ENCODE measurements around the gene GATA1.
"Not testable (repeated sequence)": the region's sequence is repeated elsewhere in the genome, so short reads cannot be mapped to it uniquely, and the experiment has no call there.

The GATA1 gene

DNA sequence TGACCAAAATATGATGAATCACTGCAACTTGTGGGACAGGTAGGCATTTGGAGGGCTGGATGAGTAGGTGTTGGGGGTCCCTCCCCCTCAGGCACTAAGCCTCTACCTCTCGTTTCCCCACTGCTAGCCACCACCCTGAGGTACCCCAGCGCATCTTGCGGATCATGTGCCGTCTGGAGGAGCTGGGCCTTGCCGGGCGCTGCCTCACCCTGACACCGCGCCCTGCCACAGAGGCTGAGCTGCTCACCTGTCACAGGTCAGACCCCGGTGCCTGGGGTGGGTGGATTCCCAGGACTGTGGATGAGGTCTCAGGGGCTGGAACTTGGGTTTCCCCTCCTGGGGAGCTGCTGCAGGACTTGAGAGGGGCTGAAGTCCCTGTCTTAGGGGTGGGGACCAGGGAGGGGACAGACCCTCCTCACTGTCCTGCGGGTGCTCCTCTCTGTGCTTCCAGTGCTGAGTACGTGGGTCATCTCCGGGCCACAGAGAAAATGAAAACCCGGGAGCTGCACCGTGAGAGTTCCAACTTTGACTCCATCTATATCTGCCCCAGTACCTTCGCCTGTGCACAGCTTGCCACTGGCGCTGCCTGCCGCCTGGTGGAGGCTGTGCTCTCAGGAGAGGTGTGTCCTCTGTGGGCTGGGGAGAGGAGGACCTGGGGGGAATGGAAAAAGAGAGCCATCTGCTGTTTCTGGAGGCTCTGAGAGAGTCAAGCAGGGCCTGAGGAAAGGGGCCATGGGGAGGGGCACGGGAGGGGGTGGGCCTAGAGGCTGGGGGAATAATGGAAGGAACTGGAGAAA lies 29.8 kb downstream of the GATA1 start:
- no peak for DNase-seq

GRCh38 chrX:48818098-48818497 lies 31.7 kb downstream of the GATA1 start:
- no peak for DNase-seq

DNA sequence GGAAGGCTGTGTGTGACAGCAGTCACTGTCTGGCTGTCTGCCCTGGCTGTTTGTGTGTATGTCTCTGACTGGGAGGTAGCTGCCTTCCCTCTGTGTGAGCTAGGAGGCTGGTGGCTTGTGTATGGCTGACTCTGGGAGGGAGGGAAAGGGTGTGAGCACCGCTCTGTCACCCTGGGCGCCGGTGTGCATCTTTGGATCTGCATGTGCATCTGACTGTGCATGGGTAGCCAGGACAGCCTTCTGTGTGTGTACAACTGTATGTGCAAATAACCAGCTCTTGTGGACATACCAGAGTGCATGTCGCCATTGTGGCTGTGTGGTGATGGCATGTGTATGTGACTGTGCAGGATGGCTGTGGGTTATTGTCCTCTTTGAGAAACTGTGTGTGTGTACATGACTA lies 32.5 kb downstream of the GATA1 start:
- DNase-seq = no peak

- not testable (repeated sequence) for DNase-seq
Observed at GRCh38 chrX:48819394-48819793, 33.0 kb downstream of the GATA1 start.

- no peak for DNase-seq
Observed at GRCh38 chrX:48823053-48823452, 36.7 kb downstream of the GATA1 start.

GRCh38 chrX:48824066-48824465 lies 37.7 kb downstream of the GATA1 start:
- DNase-seq = no peak

GRCh38 chrX:48826135-48826875 lies 39.9 kb downstream of the GATA1 start, which contains the start of gene ERAS:
Gene ERAS (plus strand): TSS chrX:48826513. CDS start chrX:48829124, 2,611 bp downstream.
- DNase-seq = no peak

- DNase-seq = no peak
Observed at GRCh38 chrX:48826876-48827653, 40.7 kb downstream of the GATA1 start.

- no peak for DNase-seq
Observed at GRCh38 chrX:48827654-48827968, 41.2 kb downstream of the GATA1 start.

DNA sequence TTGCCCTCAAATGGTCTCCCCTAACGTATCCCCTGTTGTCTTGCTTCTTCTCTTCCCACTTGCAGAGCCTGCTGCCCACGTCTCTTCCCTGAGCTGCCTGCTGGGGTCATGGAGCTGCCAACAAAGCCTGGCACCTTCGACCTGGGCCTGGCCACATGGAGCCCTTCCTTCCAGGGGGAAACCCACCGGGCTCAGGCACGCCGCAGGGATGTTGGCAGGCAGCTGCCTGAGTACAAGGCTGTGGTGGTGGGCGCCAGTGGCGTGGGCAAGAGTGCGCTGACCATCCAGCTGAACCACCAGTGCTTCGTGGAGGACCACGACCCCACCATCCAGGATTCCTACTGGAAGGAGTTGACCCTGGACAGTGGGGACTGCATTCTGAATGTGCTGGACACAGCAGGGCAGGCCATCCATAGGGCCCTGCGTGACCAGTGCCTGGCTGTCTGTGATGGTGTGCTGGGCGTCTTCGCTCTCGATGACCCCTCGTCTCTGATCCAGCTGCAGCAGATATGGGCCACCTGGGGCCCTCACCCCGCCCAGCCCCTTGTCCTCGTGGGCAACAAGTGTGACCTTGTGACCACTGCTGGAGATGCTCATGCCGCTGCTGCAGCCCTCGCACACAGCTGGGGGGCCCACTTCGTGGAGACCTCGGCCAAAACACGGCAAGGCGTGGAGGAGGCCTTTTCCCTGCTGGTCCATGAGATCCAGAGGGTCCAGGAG lies 42.8 kb downstream of the GATA1 start:
- DNase-seq = no peak

DNA sequence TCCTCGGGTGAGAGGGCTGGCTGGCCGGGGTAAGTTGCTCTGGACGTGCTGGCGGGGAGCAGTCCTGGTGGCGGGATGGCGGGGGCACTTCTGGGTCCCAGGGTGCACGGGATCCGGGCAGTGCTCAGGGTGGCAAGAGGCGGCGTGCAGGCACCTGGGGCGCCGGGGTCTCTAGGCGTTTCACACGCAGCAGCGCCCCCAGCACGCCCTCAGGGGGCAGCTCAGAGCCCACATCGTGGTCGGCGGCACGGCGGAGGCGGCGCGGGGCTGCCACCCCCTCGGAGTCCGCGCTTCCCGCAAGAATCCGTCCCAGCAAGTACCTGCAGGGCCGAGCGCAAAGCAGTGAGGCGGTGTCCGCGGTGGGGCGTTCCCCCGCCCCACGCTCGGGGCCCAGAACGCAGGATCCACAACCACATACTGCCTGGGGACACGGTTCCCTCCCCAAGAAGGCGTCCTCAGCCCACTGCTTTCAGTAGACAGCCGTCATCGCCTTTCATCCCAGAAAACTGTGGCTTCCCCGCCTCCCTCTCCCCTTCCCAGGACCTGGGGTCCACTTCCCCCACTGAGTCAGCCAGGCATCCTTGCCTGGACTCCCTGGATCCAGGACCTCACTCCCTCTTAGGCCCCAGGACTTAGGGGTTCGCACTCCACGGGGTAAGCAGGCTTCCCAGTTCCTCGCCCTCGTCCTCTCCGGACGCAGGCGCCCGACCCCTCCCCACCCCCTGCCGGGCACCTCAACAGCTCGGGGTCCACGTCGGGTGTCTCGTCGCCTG lies 44.9 kb downstream of the GATA1 start:
- DNase-seq = no peak

GRCh38 chrX:48831909-48832291 lies 45.5 kb downstream of the GATA1 start:
- no peak for DNase-seq

- DNase-seq = no peak
Observed at GRCh38 chrX:48833542-48834138, 47.2 kb downstream of the GATA1 start.

DNA sequence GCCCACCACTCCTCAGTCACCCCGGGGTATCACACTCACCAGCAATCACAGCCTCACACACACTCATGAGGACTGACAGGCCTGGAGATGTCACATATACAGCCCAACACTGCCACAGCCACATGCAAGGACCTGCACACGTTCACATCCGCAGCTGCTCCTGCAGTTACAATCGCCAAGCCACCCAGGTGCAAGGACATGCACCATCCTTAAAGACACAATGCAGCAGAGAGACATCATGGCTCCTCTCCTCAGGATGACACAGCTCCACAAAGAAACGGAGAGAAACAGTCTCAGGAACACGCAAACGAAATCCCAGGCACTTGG lies 48.0 kb downstream of the GATA1 start:
- no peak for DNase-seq

DNA sequence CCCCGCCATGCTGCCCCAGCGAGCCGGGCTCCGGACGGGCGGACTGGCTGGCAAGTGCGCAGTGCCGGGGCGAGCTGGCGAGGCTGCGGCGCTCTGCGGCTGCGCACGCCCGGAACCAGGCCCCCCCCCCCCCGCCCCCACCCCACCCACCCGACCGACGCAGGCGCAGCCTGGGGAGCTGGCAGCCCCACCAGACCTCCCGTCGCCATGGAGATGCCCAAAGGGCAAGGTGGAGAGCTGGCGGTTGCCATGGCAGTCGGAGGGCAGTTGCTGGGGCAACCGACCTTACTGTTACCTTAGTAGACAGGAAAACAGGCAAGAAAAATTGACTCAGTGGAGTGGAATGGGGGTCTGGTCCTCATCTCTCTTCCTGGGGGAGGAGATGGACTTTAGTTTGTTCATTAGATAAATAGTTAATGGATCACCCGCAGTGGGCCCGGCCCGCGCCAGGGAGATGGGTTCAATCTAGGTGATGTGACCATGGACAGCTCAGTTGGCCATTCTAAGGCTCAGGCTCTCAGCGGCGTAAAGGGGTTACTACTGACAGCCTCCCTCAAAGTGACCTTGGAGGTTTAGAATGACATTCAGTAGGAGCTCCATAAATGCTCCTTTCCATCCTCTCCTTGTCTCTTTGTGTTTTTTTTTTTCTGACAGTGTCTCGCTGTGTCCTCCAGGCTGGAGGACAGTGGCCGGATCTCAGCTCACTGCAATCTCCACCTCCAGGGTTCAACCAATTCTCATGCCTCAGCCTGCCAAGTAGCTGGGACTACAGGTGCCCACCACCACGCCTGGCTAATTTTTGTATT lies 49.3 kb downstream of the GATA1 start, which contains the start of gene PCSK1N:
TSS of gene PCSK1N (minus strand) at position 87 of the 806 bp plus-strand sequence. CDS start at position 9, 78 bp downstream.
- DNase-seq = no peak

DNA sequence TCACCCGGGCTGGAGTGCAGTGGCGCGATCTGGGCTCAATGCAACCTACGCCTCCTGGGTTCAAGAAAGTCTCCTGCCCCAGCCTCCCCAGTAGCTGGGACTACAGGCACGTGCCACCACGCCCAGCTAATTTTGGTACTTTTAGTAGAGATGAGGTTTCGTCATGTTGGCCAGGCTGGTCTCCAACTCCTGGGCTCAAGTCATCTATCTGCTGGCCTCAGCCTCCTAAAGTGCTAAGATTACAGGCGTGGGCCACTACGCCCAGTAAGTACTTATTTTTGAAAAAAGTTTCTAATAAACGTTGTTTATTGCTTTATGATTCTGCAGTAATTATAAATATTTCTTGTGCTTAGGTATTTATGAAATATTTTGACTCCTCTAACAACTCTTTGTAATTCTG lies 53.3 kb downstream of the GATA1 start:
- DNase-seq = no peak

All from NCI-H446 (cell line).